Urothelium cell line (cell line): Measurements from ENCODE around the gene SATB2.

ENCODE experiments used
- DNase-seq: peaks from one replicate; pipeline ENCODE4 v3.0.0; 2011; ENCODE audit warnings: low spot score, mixed read lengths
- FAIRE-seq: peaks from 2 replicates; lab custom pipeline; 2011; peaks lifted over from hg19 to GRCh38; lab: Jason Lieb, UNC

Gene SATB2

GRCh38 chr2:199273042-199273511 is 184.7 kb downstream of the SATB2 start:
- FAIRE-seq, result no peak
- no peak for DNase-seq

- no peak for FAIRE-seq
- DNase-seq, result no peak
These were observed 195.8 kb downstream of the SATB2 start for GRCh38 chr2:199261936-199262335.

- DNase-seq, result no peak
- no peak for FAIRE-seq
These were observed 196.5 kb downstream of the SATB2 start for GRCh38 chr2:199261239-199261638.

- no peak for DNase-seq
- no peak for FAIRE-seq
These were observed 198.1 kb downstream of the SATB2 start for GRCh38 chr2:199259671-199260070.

GRCh38 chr2:199258291-199258690 is 199.4 kb downstream of the SATB2 start:
- FAIRE-seq (no peak), DNase-seq (no peak)

- DNase-seq, result no peak
- no peak for FAIRE-seq
These were observed 200.2 kb downstream of the SATB2 start for GRCh38 chr2:199257261-199258224.

- DNase-seq (peak; percentile 39), FAIRE-seq (no peak)
These were observed 227.6 kb downstream of the SATB2 start for GRCh38 chr2:199230091-199230490.

GRCh38 chr2:199228887-199229819 is 228.6 kb downstream of the SATB2 start:
- peak; percentile 89 for DNase-seq
- FAIRE-seq, result peak; percentile 95

GRCh38 chr2:199223791-199224190 is 233.9 kb downstream of the SATB2 start:
- DNase-seq, result peak; percentile 60

GRCh38 chr2:199220920-199221319 is 236.8 kb downstream of the SATB2 start:
- DNase-seq (no peak), FAIRE-seq (no peak)

More at GRCh38 chr2:199223791-199224190, 233.9 kb downstream of the SATB2 start:
- FAIRE-seq, result peak; percentile 20

- DNase-seq (no peak), FAIRE-seq (no peak)
These were observed 238.2 kb downstream of the SATB2 start for GRCh38 chr2:199219551-199219950.
